K562 (cell line): Measurements from ENCODE around the gene KIF21A. TPM values are rescaled to one million over a fixed set of nuclear protein-coding genes. Genes with fewer than 3 reads are reported as not detected.

ENCODE experiments used
- CHD7 ChIP-seq: fragments of 200-600 bp; sonication (generic); IDR thresholded peaks from one replicate; pipeline ENCODE4 v1.6.1; 2012; ENCODE audit warnings: mild to moderate bottlenecking, low read depth, low read length, inconsistent platforms
- PBX2 ChIP-seq, 2 experiments: IDR thresholded peaks in 1 of 2; conservative IDR thresholded peaks in 1 of 2; 2 replicates each; pipeline ENCODE4 v1.6.1; 2016; ENCODE audit warnings: low read depth in 2 of 2, mild to moderate bottlenecking in 1 of 2, missing compliant biosample characterization in 1 of 2, missing genetic modification characterization in 1 of 2, moderate library complexity in 1 of 2
- TARDBP ChIP-seq: fragments of 450-650 bp; IDR thresholded peaks from 2 replicates; pipeline ENCODE4 v1.6.1; 2016
- ZNF76 ChIP-seq: fragments of 250-450 bp; sonication (Bioruptor Pico); IDR thresholded peaks from 2 replicates; pipeline ENCODE4 v1.4.0; 2020; ENCODE audit warnings: mild to moderate bottlenecking, moderate library complexity, borderline replicate concordance
- polyA plus RNA-seq, 8 experiments: library from polyadenylated mRNA; depleted of rRNA in 4 of 8; stranded (reverse) in 5 of 8; unstranded in 3 of 8; fragments of >200 nt; fragmentation: Nextera tagmentation in 2 of 8; fragmentation: Illumina TruSeq in 1 of 8; extraction: Ambion mirVana in 2 of 8; extraction: Trizol in 1 of 8; gene quantifications; 2 replicates each; pipeline versions ENCODE4 v1.2.1 to v1.2.3, GENCODE V29; 2011 to 2014; ENCODE audit warnings: inconsistent platforms in 1 of 8, missing spikeins in 1 of 8
- total RNA-seq, 7 experiments: library from RNA; depleted of rRNA in 6 of 7; stranded (reverse); fragments of >200 nt in 6 of 7; fragmentation: Illumina TruSeq in 2 of 7; extraction: Trizol in 2 of 7; gene quantifications; 2 replicates each; pipeline versions ENCODE4 v1.2.1 to v1.2.3, GENCODE V29; 2011 to 2021; ENCODE audit warnings: low replicate concordance in 1 of 7

KIF21A gene
- total and polyA plus RNA-seq, 9 of the 15 experiments (the other 6 are each of a cell fraction or from before 2014, with no cell fraction given) = 17.7 to 45.0 (median 30.3) TPM

- TF ChIP-seq CHD7 (no peak), PBX2 (CRISPR knock-in tag; IDR thresholded peaks at IDR 0.05; ENCODE audit: low read depth) (no peak), PBX2 (tag; conservative IDR thresholded peaks at IDR 0.05; ENCODE audit: low read depth) (no peak), ZNF76 (no peak), TARDBP (no peak)
These were observed 94.4 kb downstream of the KIF21A start (continued) for GRCh38 chr12:39348523-39348922.
